ENCODE data around the gene GRIK2.

Gene GRIK2

DNA sequence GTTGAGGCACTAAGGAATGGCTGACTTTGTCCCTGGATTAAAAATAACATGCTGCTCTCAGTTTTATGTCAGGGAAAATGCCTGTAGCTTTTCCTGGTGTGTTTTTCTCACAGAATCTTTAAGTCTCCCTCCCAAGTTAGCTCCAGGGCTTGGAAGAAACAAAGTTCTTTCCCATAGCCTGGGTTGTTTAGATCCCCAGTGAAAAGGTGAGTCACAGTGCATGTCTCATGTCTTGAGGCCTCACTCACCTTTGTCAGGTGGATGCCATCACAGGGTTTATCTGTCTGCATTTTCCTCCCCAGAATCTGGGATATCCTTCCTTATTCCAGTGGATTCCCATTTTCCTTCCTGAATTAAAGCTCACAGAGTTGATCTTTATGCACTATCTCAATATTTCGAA lies 722.4 kb downstream of the GRIK2 start:
- TF ChIP-seq, protein P1, sequence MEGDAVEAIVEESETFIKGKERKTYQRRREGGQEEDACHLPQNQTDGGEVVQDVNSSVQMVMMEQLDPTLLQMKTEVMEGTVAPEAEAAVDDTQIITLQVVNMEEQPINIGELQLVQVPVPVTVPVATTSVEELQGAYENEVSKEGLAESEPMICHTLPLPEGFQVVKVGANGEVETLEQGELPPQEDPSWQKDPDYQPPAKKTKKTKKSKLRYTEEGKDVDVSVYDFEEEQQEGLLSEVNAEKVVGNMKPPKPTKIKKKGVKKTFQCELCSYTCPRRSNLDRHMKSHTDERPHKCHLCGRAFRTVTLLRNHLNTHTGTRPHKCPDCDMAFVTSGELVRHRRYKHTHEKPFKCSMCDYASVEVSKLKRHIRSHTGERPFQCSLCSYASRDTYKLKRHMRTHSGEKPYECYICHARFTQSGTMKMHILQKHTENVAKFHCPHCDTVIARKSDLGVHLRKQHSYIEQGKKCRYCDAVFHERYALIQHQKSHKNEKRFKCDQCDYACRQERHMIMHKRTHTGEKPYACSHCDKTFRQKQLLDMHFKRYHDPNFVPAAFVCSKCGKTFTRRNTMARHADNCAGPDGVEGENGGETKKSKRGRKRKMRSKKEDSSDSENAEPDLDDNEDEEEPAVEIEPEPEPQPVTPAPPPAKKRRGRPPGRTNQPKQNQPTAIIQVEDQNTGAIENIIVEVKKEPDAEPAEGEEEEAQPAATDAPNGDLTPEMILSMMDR (IDR thresholded peaks at IDR 0.05; ENCODE audit: low read depth, low read length), result no peak
- H3K4me3 ChIP-seq (ENCODE audit: low read depth, low read length), result no peak overlapping the region

DNA sequence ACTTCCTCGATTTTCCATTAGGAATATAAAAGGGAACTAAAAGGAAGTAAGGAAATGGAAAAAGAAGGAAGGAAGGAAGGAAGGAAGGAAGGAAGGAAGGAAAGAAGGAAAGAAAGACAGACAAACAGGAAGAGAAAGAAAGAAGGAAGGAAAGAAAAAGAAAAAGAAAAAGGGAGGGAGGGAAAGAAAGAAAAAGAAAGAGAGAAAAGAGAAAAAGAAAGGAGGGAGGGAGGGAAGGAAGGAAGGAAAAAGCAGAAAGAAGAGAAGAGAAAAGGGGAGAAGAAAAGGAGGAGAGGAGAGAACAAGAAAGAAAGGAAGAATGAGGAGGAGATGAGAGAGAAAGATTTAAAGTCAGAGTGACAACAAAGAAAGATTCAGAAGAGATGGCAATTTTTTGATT lies 724.5 kb downstream of the GRIK2 start:
- no peak overlapping the region for H3K4me3 ChIP-seq (ENCODE audit: low read depth, low read length)
- TF ChIP-seq, protein P1 (IDR thresholded peaks at IDR 0.05; ENCODE audit: low read depth, low read length), result no peak

All from WI38 (cell line).